Measurements from ENCODE around the gene KCNN3. TPM values are rescaled to one million over a fixed set of nuclear protein-coding genes. Genes with fewer than 3 reads are reported as not detected.
A peak's percentile ranks its signal among the peaks of the same experiment; 100 is the strongest.

Gene KCNN3
- total RNA-seq, 4 donors from 2014 or later = 3.6 to 17.0 (median 12.4) TPM

GRCh38 chr1:154770897-154771594, 99.0 kb downstream of the KCNN3 start:
- no peak for TF ChIP-seq CTCF (IDR thresholded peaks at IDR 0.05)
- no peak for TF ChIP-seq POLR2AphosphoS5 (IDR thresholded peaks at IDR 0.05)
- TF ChIP-seq EP300 (IDR thresholded peaks at IDR 0.05) = no peak
- no peak for TF ChIP-seq POLR2A (IDR thresholded peaks at IDR 0.05; ENCODE audit: low read depth)
- H3K36me3 ChIP-seq = no peaks in the 10 kb centered on the region
- intact Hi-C loops (cut with DNase I) = no loop called here
- H3K9me3 ChIP-seq = no peaks in the 10 kb centered on the region
- H3K27me3 ChIP-seq = no peaks in the 10 kb centered on the region
- H3K4me1 ChIP-seq = peaks cover 17 to 32% (median 25%) of the 10 kb centered on the region in 4 donors
- WGBS = 96% methylated on average over 4 of the region's 4 CpGs
- H3K27ac ChIP-seq (replicated peaks in 1 of 4) = no peak overlapping the region
- DNase-seq (ENCODE audit: extremely low spot score) = no peak
- no peak overlapping the region for H3K4me3 ChIP-seq

GRCh38 chr1:154769193-154769895, 100.7 kb downstream of the KCNN3 start:
- H3K4me3 ChIP-seq = no peak overlapping the region
- no peak for DNase-seq (ENCODE audit: extremely low spot score)
- no peak overlapping the region for H3K27ac ChIP-seq (replicated peaks in 1 of 4)
- H3K27me3 ChIP-seq = no peaks in the 10 kb centered on the region
- 92% methylated on average over 5 of the region's 5 CpGs for WGBS
- H3K36me3 ChIP-seq = no peaks in the 10 kb centered on the region
- H3K4me1 ChIP-seq = peaks cover 17 to 32% (median 25%) of the 10 kb centered on the region in 4 donors
- intact Hi-C loops (cut with DNase I) = no loop called here
- no peak for TF ChIP-seq CTCF (IDR thresholded peaks at IDR 0.05)
- TF ChIP-seq EP300 (IDR thresholded peaks at IDR 0.05) = no peak
- no peak for TF ChIP-seq POLR2AphosphoS5 (IDR thresholded peaks at IDR 0.05)
- no peak for TF ChIP-seq POLR2A (IDR thresholded peaks at IDR 0.05; ENCODE audit: low read depth)
- no peaks in the 10 kb centered on the region for H3K9me3 ChIP-seq

- intact Hi-C loops (cut with DNase I) = no loop called here
- Histone ChIP-seq H3K27ac (replicated peaks in 1 of 4) (peak overlapping the region; percentile 23 to 53 (median 40)), H3K9me3 (no peaks in the 10 kb centered on the region), H3K4me3 (no peak overlapping the region), H3K27me3 (no peaks in the 10 kb centered on the region), H3K4me1 (peaks cover 17 to 28% (median 25%) of the 10 kb centered on the region in 4 donors), H3K36me3 (no peaks in the 10 kb centered on the region)
- no peak for DNase-seq (ENCODE audit: extremely low spot score)
- 63% methylated on average over 8 of the region's 8 CpGs for WGBS
- no peak for TF ChIP-seq POLR2AphosphoS5 (IDR thresholded peaks at IDR 0.05)
Measured at GRCh38 chr1:154768456-154769125, 101.5 kb downstream of the KCNN3 start.

- H3K27me3 ChIP-seq = no peaks in the 10 kb centered on the region
- H3K27ac ChIP-seq (replicated peaks in 1 of 4) = peak overlapping the region in 3 of 4 donors; percentile 38 to 53 (median 42)
- H3K36me3 ChIP-seq = no peaks in the 10 kb centered on the region
- 42% methylated on average over 9 of the region's 9 CpGs for WGBS
- no peak for DNase-seq (ENCODE audit: extremely low spot score)
- no peaks in the 10 kb centered on the region for H3K9me3 ChIP-seq
- no peak overlapping the region for H3K4me3 ChIP-seq
- peaks cover 17 to 26% (median 24%) of the 10 kb centered on the region in 4 donors for H3K4me1 ChIP-seq
- TF ChIP-seq CTCF (IDR thresholded peaks at IDR 0.05) (no peak), POLR2AphosphoS5 (IDR thresholded peaks at IDR 0.05) (peak in 1 of 2 donors; percentile 12)
- intact Hi-C loops (cut with DNase I) = no loop called here
Measured at GRCh38 chr1:154767315-154768240, 102.5 kb downstream of the KCNN3 start.

Data from esophagus muscularis mucosa (tissue), 4 donors.